ENCODE measurements around the gene ROPN1L. TPM values are rescaled to one million over a fixed set of nuclear protein-coding genes. Genes with fewer than 3 reads are reported as not detected.

ROPN1L gene
- total and polyA plus RNA-seq, 7 experiments from 2014 or later: 0.32 to 2.6 (median 1.4) TPM

DNA sequence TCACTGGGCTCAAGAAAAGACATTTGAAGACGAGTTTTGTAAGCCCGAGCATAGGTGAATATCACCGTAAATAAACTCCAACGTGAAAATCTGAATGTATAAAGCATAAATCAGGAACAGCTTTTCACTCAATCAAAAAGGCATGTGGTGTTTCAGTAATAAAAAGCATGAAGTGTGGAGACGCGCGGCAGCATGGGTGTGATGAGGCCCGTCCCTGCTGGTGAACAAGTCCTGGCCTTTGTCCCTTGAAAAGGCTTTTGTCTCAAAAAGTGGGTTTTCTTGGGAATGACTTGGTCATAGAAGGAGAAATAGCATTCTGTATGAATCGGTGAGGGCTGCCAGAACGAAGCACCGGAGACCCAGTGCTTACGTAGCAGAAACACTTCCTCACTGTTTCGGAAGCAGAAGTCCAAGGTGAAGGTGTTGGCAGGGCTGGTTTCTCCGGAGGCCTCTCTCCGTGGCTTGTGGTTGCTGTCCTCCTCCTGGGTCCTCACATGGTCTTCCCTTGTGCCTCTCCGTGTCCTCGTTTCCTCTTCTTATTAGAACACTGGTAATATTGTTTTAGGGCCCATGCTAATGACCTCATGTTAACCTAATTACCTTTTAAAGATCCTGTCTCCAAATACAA lies 24.9 kb downstream of the ROPN1L start:
- H3K9me3 Mint-ChIP-seq: no peaks in the 10 kb centered on the region
- H3K36me3 Mint-ChIP-seq: peaks cover 0 to 23% (median 6%) of the 10 kb centered on the region in 5 donors
- peaks cover 0 to 6% (median 0%) of the 10 kb centered on the region in 5 donors for H3K27me3 Mint-ChIP-seq
- ChIA-PET CTCF (no interaction called here), POLR2A (no interaction called here)
- ATAC-seq (no peak), DNase-seq (no peak)
- intact Hi-C loops (cut with micrococcal nuclease): no loop called here
- no peaks in the 10 kb centered on the region for H3K36me3 ChIP-seq (ENCODE audit: control insufficient read depth in 2 of 3, insufficient read depth in 3 of 3, low read length in 3 of 3)
- H3K27ac ChIP-seq (ENCODE audit: low read depth, low read length): no peak overlapping the region
- H3K4me3 Mint-ChIP-seq: no peak overlapping the region
- no peak overlapping the region for H3K27ac Mint-ChIP-seq
- no peak overlapping the region for H3K4me3 ChIP-seq (ENCODE audit: low read length)
- no peaks in the 10 kb centered on the region for H3K9me3 ChIP-seq (ENCODE audit: control insufficient read depth in 2 of 3, low read length in 3 of 3)
- H3K27me3 ChIP-seq (ENCODE audit: control insufficient read depth in 2 of 2, insufficient read depth in 2 of 2, low read length in 2 of 2): no peaks in the 10 kb centered on the region
- peaks cover 0 to 14% (median 6%) of the 10 kb centered on the region in 7 donors for H3K4me1 Mint-ChIP-seq
- no peaks in the 10 kb centered on the region for H3K4me1 ChIP-seq (ENCODE audit: control insufficient read depth in 2 of 2, insufficient read depth in 2 of 2, low read length in 2 of 2)

DNA sequence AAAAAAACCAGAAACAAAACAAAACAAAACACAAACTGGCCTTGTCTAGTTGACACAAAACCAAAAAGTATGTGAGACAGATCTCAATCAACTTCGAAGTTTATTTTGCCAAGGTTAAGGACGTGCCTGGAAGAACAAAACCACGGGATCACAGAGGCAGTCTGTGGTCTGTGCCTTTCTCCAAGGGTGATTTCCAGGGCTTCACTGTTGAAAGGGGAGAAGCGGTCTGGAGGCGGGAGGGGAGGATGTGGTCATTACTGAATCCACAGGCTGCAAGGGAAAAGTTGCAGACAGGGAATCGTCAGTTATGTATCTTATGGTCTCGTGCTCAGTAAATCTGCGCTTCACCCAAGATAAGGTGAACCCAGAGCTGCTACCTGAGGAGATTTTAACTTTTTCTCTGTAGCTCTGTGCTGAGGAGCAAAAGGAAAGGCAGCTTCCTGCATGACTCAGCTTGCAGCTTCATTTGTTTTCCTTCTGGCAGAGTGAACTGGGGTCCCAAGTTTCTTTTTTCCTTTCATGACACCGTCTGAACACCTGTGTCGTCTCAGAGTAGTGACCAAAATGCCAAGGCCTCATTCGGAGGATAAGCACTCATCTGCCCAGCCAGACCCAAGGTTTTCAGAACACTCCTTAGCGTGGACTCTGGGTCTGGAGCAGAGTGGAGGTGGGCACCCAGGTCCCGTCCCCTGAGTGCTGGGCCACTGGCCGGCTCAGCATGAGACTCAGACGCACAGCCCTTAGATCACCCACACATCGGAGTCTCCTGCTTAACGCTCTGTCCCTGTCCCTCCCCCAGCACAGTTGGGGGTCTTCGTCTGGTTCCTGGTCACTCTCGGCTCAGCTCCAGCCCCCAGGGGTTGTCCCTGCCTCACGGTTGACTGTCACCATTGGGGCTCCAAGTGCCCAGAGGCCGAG lies 25.9 kb downstream of the ROPN1L start:
- intact Hi-C loops (cut with micrococcal nuclease): no loop called here
- no peak overlapping the region for H3K27ac Mint-ChIP-seq
- peaks cover 0 to 14% (median 6%) of the 10 kb centered on the region in 7 donors for H3K4me1 Mint-ChIP-seq
- peaks cover 0 to 19% (median 14%) of the 10 kb centered on the region in 5 donors for H3K36me3 Mint-ChIP-seq
- POLR2A ChIA-PET: no interaction called here
- H3K4me3 ChIP-seq (ENCODE audit: low read length): no peak overlapping the region
- DNase-seq: no peak
- peaks cover 0 to 1% (median 0%) of the 10 kb centered on the region in 11 donors for H3K9me3 Mint-ChIP-seq
- H3K4me3 Mint-ChIP-seq: no peak overlapping the region
- no peaks in the 10 kb centered on the region for H3K4me1 ChIP-seq (ENCODE audit: control insufficient read depth in 2 of 2, insufficient read depth in 2 of 2, low read length in 2 of 2)
- H3K27me3 Mint-ChIP-seq: peaks cover 0 to 6% (median 0%) of the 10 kb centered on the region in 5 donors
- H3K27ac ChIP-seq (ENCODE audit: low read depth, low read length): no peak overlapping the region
- ATAC-seq: no peak
- no peaks in the 10 kb centered on the region for H3K36me3 ChIP-seq (ENCODE audit: control insufficient read depth in 2 of 3, insufficient read depth in 3 of 3, low read length in 3 of 3)
- no peaks in the 10 kb centered on the region for H3K27me3 ChIP-seq (ENCODE audit: control insufficient read depth in 2 of 2, insufficient read depth in 2 of 2, low read length in 2 of 2)
- CTCF ChIA-PET: no interaction called here
- no peaks in the 10 kb centered on the region for H3K9me3 ChIP-seq (ENCODE audit: control insufficient read depth in 2 of 3, low read length in 3 of 3)

DNA sequence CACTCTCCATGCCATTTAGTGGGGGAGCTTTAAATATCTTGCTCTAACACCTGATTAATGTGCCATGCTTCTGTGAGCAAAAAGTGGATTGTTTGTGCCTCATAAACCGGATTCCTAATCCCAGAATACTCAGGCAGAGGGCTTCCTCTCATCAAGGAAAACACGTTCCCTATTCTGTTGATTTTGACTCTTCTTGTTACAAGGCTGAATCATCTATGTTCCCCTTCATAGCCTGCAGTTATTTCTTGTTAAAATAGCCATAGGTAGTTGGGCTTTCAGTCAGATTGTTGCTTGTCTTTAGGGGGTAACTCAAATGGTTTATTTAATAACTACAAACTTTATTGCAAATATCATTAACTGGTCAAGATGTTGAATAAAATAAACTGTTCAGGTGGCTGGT lies 26.6 kb downstream of the ROPN1L start:
- intact Hi-C loops (cut with micrococcal nuclease): no loop called here
- Histone ChIP-seq H3K4me3 (ENCODE audit: low read length) (no peak overlapping the region), H3K27ac (ENCODE audit: low read depth, low read length) (no peak overlapping the region), H3K9me3 (ENCODE audit: control insufficient read depth in 2 of 3, low read length in 3 of 3) (no peaks in the 10 kb centered on the region), H3K36me3 (ENCODE audit: control insufficient read depth in 2 of 3, insufficient read depth in 3 of 3, low read length in 3 of 3) (no peaks in the 10 kb centered on the region), H3K4me1 (ENCODE audit: control insufficient read depth in 2 of 2, insufficient read depth in 2 of 2, low read length in 2 of 2) (no peaks in the 10 kb centered on the region), H3K27me3 (ENCODE audit: control insufficient read depth in 2 of 2, insufficient read depth in 2 of 2, low read length in 2 of 2) (no peaks in the 10 kb centered on the region)
- peaks cover 0 to 14% (median 6%) of the 10 kb centered on the region in 7 donors for H3K4me1 Mint-ChIP-seq
- H3K27me3 Mint-ChIP-seq: peaks cover 0 to 6% (median 0%) of the 10 kb centered on the region in 5 donors
- POLR2A ChIA-PET: no interaction called here
- H3K9me3 Mint-ChIP-seq: peaks cover 0 to 8% (median 0%) of the 10 kb centered on the region in 11 donors
- CTCF ChIA-PET: no interaction called here
- no peak overlapping the region for H3K27ac Mint-ChIP-seq
- DNase-seq: no peak
- no peak for ATAC-seq
- H3K4me3 Mint-ChIP-seq: no peak overlapping the region
- H3K36me3 Mint-ChIP-seq: peaks cover 0 to 25% (median 15%) of the 10 kb centered on the region in 5 donors

DNA sequence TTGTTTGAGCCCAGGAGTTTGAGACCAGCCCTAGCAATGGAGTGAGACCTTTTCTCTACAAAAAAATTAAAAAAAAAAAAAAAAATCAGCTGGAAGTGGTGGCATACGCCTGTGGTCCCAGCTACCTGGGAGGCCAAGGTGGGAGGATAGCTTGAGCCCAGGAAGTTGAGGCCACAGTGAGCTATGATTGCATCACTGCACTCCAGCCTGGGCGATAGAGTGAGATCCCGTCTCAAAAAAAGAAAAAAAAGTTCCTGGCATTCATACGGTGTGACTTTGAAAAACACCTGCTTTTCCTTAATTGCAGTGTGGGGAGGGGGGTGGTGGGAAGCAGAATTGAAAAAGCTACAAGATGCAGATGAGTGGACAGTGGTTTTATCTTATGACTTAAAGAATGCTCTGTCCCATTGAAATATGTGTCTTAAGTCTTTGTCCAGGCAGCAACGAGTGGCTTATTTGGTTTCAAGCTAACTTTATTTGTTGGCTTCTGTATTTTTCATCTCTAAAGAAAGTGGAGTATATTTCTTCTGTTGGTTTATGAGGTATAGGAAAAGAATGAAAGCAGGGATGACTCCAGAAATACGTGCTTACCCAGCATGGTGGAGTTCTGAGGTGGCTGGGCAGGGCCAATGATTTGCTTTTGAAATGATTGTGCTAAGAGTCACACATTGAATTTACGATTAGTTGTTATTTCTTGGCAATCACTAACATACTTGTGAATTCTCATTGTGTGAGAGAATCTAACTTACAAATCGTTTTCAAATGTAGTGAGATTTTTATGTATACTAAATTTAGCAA lies 27.8 kb downstream of the ROPN1L start:
- peaks cover 0 to 14% (median 6%) of the 10 kb centered on the region in 7 donors for H3K4me1 Mint-ChIP-seq
- ChIA-PET CTCF (no interaction called here), POLR2A (no interaction called here)
- no peak overlapping the region for H3K4me3 Mint-ChIP-seq
- intact Hi-C loops (cut with micrococcal nuclease): no loop called here
- Histone ChIP-seq H3K4me1 (ENCODE audit: control insufficient read depth in 2 of 2, insufficient read depth in 2 of 2, low read length in 2 of 2) (no peaks in the 10 kb centered on the region), H3K27me3 (ENCODE audit: control insufficient read depth in 2 of 2, insufficient read depth in 2 of 2, low read length in 2 of 2) (no peaks in the 10 kb centered on the region), H3K9me3 (ENCODE audit: control insufficient read depth in 2 of 3, low read length in 3 of 3) (no peaks in the 10 kb centered on the region), H3K36me3 (ENCODE audit: control insufficient read depth in 2 of 3, insufficient read depth in 3 of 3, low read length in 3 of 3) (no peaks in the 10 kb centered on the region), H3K4me3 (ENCODE audit: low read length) (no peak overlapping the region), H3K27ac (ENCODE audit: low read depth, low read length) (no peak overlapping the region)
- ATAC-seq: no peak
- DNase-seq: no peak
- peaks cover 0 to 5% (median 0%) of the 10 kb centered on the region in 5 donors for H3K27me3 Mint-ChIP-seq
- H3K27ac Mint-ChIP-seq: no peak overlapping the region
- H3K9me3 Mint-ChIP-seq: peaks cover 0 to 16% (median 2%) of the 10 kb centered on the region in 11 donors
- peaks cover 0 to 23% (median 10%) of the 10 kb centered on the region in 5 donors for H3K36me3 Mint-ChIP-seq

DNA sequence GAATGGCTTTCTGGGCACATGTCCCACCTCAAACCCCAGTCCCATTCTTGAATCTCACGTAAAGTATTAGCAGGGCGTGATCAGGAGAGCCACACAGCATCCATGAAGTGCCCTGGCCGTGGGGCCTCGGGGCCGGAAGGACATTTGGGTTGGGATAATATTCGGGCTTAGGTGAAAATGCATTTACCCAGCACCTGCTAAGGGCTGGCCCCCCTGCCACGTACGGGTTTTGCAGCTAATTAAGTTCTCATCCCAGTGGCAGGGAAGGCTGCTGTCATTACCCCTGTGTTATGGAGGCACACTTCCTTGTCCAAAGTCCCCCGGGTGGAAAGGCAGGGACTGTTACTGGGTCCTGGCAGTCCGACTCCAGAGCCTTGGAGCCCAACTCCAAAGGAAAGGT lies 29.0 kb downstream of the ROPN1L start:
- H3K4me1 Mint-ChIP-seq: peaks cover 0 to 14% (median 6%) of the 10 kb centered on the region in 7 donors
- DNase-seq (no peak), ATAC-seq (no peak)
- intact Hi-C loops (cut with micrococcal nuclease): no loop called here
- H3K36me3 Mint-ChIP-seq: peaks cover 0 to 26% (median 16%) of the 10 kb centered on the region in 5 donors
- Histone ChIP-seq H3K27ac (ENCODE audit: low read depth, low read length) (no peak overlapping the region), H3K9me3 (ENCODE audit: control insufficient read depth in 2 of 3, low read length in 3 of 3) (peaks cover 0 to 8% (median 0%) of the 10 kb centered on the region in 3 experiments), H3K4me1 (ENCODE audit: control insufficient read depth in 2 of 2, insufficient read depth in 2 of 2, low read length in 2 of 2) (no peaks in the 10 kb centered on the region), H3K36me3 (ENCODE audit: control insufficient read depth in 2 of 3, insufficient read depth in 3 of 3, low read length in 3 of 3) (no peaks in the 10 kb centered on the region), H3K27me3 (ENCODE audit: control insufficient read depth in 2 of 2, insufficient read depth in 2 of 2, low read length in 2 of 2) (no peaks in the 10 kb centered on the region), H3K4me3 (ENCODE audit: low read length) (no peak overlapping the region)
- H3K9me3 Mint-ChIP-seq: peaks cover 0 to 28% (median 5%) of the 10 kb centered on the region in 11 donors
- POLR2A ChIA-PET: no interaction called here
- H3K27ac Mint-ChIP-seq: no peak overlapping the region
- CTCF ChIA-PET: no interaction called here
- H3K4me3 Mint-ChIP-seq: no peak overlapping the region
- peaks cover 0 to 5% (median 0%) of the 10 kb centered on the region in 5 donors for H3K27me3 Mint-ChIP-seq

DNA sequence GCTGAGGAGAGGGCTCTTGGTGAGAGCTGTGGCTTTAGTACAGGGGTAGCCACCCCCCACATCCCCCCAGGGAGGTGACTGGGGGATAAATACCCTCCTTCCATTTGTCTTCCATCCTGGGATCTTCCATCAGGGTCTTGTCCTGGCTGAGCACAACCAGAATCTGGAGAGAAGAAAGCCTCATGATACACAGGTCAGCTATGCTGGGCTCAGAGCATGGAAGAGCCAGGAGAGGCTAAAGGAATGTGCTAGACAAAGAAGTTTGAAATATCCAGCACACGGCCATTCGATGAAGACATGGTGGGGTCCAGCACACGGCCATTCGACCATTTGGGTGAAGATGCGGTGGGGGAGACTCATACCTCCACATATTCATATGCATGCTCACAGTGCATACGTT lies 30.0 kb downstream of the ROPN1L start:
- no peak overlapping the region for H3K27ac Mint-ChIP-seq
- POLR2A ChIA-PET: interaction anchor here (0.5 kb wide), 1 partner anchor 95 kb away, joined by 4 read pairs; no protein-coding TSS in a partner anchor

More for the DNA sequence above, 30.0 kb downstream of the ROPN1L start:
- DNase-seq (no peak), ATAC-seq (no peak)
- peaks cover 0 to 13% (median 0%) of the 10 kb centered on the region in 3 experiments for H3K9me3 ChIP-seq (ENCODE audit: control insufficient read depth in 2 of 3, low read length in 3 of 3)
- H3K27me3 Mint-ChIP-seq: peaks cover 0 to 12% (median 0%) of the 10 kb centered on the region in 5 donors
- no peak overlapping the region for H3K4me3 Mint-ChIP-seq
- peaks cover 0 to 24% (median 20%) of the 10 kb centered on the region in 5 donors for H3K36me3 Mint-ChIP-seq
- no peaks in the 10 kb centered on the region for H3K36me3 ChIP-seq (ENCODE audit: control insufficient read depth in 2 of 3, insufficient read depth in 3 of 3, low read length in 3 of 3)
- no peaks in the 10 kb centered on the region for H3K27me3 ChIP-seq (ENCODE audit: control insufficient read depth in 2 of 2, insufficient read depth in 2 of 2, low read length in 2 of 2)
- H3K4me1 Mint-ChIP-seq: peaks cover 0 to 14% (median 6%) of the 10 kb centered on the region in 7 donors
- no peaks in the 10 kb centered on the region for H3K4me1 ChIP-seq (ENCODE audit: control insufficient read depth in 2 of 2, insufficient read depth in 2 of 2, low read length in 2 of 2)
- CTCF ChIA-PET: no interaction called here
- intact Hi-C loops (cut with micrococcal nuclease): no loop called here
- H3K27ac ChIP-seq (ENCODE audit: low read depth, low read length): no peak overlapping the region
- H3K9me3 Mint-ChIP-seq: peaks cover 0 to 38% (median 6%) of the 10 kb centered on the region in 11 donors
- H3K4me3 ChIP-seq (ENCODE audit: low read length): no peak overlapping the region
